ENCODE data around the gene CSNK2A3. TPM values are rescaled to one million over a fixed set of nuclear protein-coding genes. Genes with fewer than 3 reads are reported as not detected.

Gene CSNK2A3
- total and polyA plus RNA-seq, 2 of the 13 experiments (the other 11 are each of a cell fraction or from before 2014, with no cell fraction given): 1.7 to 3.5 TPM

DNA sequence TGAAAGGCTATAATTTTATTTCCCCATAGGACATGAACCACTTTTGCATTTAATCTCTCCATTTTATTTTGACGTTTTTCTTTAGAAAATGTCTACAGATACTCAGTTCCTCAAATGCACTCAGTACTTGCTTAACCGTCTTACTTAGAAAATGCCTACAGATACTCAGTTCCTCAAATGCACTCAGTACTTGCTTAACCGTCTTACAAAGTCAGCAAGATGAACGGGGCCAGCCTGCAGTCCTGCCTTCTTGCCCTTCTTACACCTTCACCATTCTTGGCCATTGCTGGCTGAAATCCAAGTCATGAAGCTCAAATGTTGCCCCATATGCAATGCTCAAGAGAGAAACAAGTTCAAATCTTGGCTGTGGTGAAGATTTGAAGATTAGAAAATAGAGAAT is 34.1 kb downstream of the CSNK2A3 start:
- Histone ChIP-seq H3K27ac (ENCODE audit: extremely low read length, insufficient read depth, low read length) (no peak overlapping the region), H3K4me1 (ENCODE audit: insufficient read depth, low read length) (no peaks in the 10 kb centered on the region), H3K4me3 (replicated peaks in 1 of 3; ENCODE audit: insufficient read depth in 1 of 3, low read depth in 2 of 3, low read length in 3 of 3) (no peak overlapping the region), H3K9ac (ENCODE audit: insufficient read depth, low read depth, low read length) (no peak overlapping the region), H3K79me2 (ENCODE audit: insufficient read depth, low read length) (no peaks in the 10 kb centered on the region), H3K4me2 (ENCODE audit: low read depth, low read length) (no peak overlapping the region), H3K36me3 (replicated peaks in 1 of 2; ENCODE audit: control insufficient read depth in 1 of 2, insufficient read depth in 2 of 2, low read length in 2 of 2) (no peaks in the 10 kb centered on the region), H4K20me1 (ENCODE audit: insufficient read depth, low read length) (no peaks in the 10 kb centered on the region), H2AFZ (ENCODE audit: low read length) (no peak overlapping the region), H3K9me3 (ENCODE audit: low read length) (no peaks in the 10 kb centered on the region), H3K27me3 (ENCODE audit: control insufficient read depth in 1 of 2, insufficient read depth in 2 of 2, low read length in 2 of 2) (no peaks in the 10 kb centered on the region)
- TF ChIP-seq ETV6 (CRISPR knock-in tag; conservative IDR thresholded peaks at IDR 0.05) (no peak), ISL2 (CRISPR knock-in tag; IDR thresholded peaks at IDR 0.05) (no peak), ZNF235 (CRISPR knock-in tag; IDR thresholded peaks at IDR 0.05; ENCODE audit: borderline replicate concordance) (no peak), SMAD3 (CRISPR knock-in tag; IDR thresholded peaks at IDR 0.05) (no peak), ZNF225 (CRISPR knock-in tag; IDR thresholded peaks at IDR 0.05) (no peak), MTF2 (CRISPR knock-in tag; IDR thresholded peaks at IDR 0.05; ENCODE audit: borderline replicate concordance) (no peak), ZNF484 (CRISPR knock-in tag; IDR thresholded peaks at IDR 0.05; ENCODE audit: borderline replicate concordance, low read depth) (no peak), NR1H2 (CRISPR knock-in tag; IDR thresholded peaks at IDR 0.05; ENCODE audit: borderline replicate concordance, low read depth) (no peak), ZIK1 (CRISPR knock-in tag; IDR thresholded peaks at IDR 0.05; ENCODE audit: borderline replicate concordance, low read depth) (no peak), ZC3H13 (CRISPR knock-in tag; IDR thresholded peaks at IDR 0.05) (no peak), ZNF253 (CRISPR knock-in tag; IDR thresholded peaks at IDR 0.05; ENCODE audit: borderline replicate concordance) (no peak)
- TF ChIP-seq, protein P1, sequence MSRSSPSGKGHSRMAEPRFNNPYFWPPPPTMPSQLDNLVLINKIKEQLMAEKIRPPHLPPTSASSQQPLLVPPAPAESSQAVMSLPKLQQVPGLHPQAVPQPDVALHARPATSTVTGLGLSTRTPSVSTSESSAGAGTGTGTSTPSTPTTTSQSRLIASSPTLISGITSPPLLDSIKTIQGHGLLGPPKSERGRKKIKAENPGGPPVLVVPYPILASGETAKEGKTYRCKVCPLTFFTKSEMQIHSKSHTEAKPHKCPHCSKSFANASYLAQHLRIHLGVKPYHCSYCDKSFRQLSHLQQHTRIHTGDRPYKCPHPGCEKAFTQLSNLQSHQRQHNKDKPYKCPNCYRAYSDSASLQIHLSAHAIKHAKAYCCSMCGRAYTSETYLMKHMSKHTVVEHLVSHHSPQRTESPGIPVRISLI (CRISPR knock-in tag; IDR thresholded peaks at IDR 0.05; ENCODE audit: borderline replicate concordance): no peak
- TF ChIP-seq, protein P2, sequence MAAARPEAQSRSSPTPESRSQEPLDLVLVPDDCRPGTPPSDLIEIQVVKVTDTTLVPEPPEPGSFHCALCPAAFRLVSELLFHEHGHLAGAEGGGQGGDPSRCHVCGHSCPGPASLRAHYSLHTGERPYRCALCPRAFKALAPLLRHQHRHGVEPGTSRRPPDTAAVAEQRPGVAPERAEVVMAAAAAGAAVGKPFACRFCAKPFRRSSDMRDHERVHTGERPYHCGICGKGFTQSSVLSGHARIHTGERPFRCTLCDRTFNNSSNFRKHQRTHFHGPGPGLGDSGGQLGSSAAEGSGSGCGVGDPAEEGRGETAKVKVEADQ (CRISPR knock-in tag; IDR thresholded peaks at IDR 0.05; ENCODE audit: borderline replicate concordance): no peak
- TF ChIP-seq, protein P3, sequence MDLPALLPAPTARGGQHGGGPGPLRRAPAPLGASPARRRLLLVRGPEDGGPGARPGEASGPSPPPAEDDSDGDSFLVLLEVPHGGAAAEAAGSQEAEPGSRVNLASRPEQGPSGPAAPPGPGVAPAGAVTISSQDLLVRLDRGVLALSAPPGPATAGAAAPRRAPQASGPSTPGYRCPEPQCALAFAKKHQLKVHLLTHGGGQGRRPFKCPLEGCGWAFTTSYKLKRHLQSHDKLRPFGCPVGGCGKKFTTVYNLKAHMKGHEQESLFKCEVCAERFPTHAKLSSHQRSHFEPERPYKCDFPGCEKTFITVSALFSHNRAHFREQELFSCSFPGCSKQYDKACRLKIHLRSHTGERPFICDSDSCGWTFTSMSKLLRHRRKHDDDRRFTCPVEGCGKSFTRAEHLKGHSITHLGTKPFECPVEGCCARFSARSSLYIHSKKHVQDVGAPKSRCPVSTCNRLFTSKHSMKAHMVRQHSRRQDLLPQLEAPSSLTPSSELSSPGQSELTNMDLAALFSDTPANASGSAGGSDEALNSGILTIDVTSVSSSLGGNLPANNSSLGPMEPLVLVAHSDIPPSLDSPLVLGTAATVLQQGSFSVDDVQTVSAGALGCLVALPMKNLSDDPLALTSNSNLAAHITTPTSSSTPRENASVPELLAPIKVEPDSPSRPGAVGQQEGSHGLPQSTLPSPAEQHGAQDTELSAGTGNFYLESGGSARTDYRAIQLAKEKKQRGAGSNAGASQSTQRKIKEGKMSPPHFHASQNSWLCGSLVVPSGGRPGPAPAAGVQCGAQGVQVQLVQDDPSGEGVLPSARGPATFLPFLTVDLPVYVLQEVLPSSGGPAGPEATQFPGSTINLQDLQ (CRISPR knock-in tag; IDR thresholded peaks at IDR 0.05): no peak
- TF ChIP-seq, protein P4, sequence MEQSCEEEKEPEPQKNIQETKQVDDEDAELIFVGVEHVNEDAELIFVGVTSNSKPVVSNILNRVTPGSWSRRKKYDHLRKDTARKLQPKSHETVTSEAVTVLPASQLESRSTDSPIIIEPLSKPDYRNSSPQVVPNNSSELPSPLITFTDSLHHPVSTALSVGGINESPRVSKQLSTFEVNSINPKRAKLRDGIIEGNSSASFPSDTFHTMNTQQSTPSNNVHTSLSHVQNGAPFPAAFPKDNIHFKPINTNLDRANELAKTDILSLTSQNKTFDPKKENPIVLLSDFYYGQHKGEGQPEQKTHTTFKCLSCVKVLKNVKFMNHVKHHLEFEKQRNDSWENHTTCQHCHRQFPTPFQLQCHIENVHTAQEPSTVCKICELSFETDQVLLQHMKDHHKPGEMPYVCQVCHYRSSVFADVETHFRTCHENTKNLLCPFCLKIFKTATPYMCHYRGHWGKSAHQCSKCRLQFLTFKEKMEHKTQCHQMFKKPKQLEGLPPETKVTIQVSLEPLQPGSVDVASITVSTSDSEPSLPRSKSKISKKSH (CRISPR knock-in tag; IDR thresholded peaks at IDR 0.05; ENCODE audit: borderline replicate concordance): no peak
- in situ Hi-C loops (cut with HindIII; ENCODE audit: extremely low pct_ligation_motif_present, low pct_unique_long_range_greater_than_20kb) (no loop called here), intact Hi-C loops (cut with micrococcal nuclease; ENCODE audit: unreplicated experiment) (no loop called here)
- CTCF ChIA-PET (ENCODE audit: low intra/inter-chr PET ratio, low total read pairs): no interaction called here
- ATAC-seq: no peak
- POLR2A ChIA-PET: no interaction called here
- 11% methylated on average over 4 of the region's 4 CpGs for WGBS (ENCODE audit: low lambda C conversion rate)
- no peak for DNase-seq (ENCODE audit: low spot score)
- no TSS peak for BruUV-seq (replicated peaks)
- FAIRE-seq: no peak

Measured in HepG2 (cell line).